ENCODE measurements around the gene CLK3.

- TF ChIP-seq TAF1 (IDR thresholded peaks at IDR 0.05; ENCODE audit: borderline replicate concordance, low read depth, low read length) (no peak), POLR2AphosphoS5 (IDR thresholded peaks at IDR 0.05; ENCODE audit: low read depth, low read length) (no peak)
Measured at GRCh38 chr15:74580538-74581350, 34.9 kb upstream of the CLK3 start.
